Activated CD8-positive, alpha-beta T cell treated with anti-CD3 and anti-CD28 coated beads for 36 hours (primary cell): ENCODE data around the gene MACROD2. TPM values are rescaled to one million over a fixed set of nuclear protein-coding genes. Genes with fewer than 3 reads are reported as not detected.

Experiments
- ATAC-seq: fragments of 200-7000 bp; cut with Tn5 transposase; one replicate; pipeline ENCODE4 v1.10.0; 2021; ENCODE audit warnings: mild to moderate bottlenecking, moderate library complexity
- CTCF ChIA-PET: fragments of 350-600 bp; sonication (Branson Sonifier 250); formaldehyde crosslinking; loops from one replicate; lab custom pipeline; 2021; ENCODE audit warnings: antibody characterized with exemption; lab: Charles Lee
- POLR2A ChIA-PET: fragments of 350-600 bp; sonication (Branson Sonifier 250); formaldehyde crosslinking; loops from one replicate; lab custom pipeline; 2021; ENCODE audit warnings: antibody characterized with exemption; lab: Charles Lee
- DNase-seq: peaks from one replicate; pipeline ENCODE4 v3.0.0-alpha.2; 2020
- H3K27ac Mint-ChIP-seq: one replicate; pipeline ENCODE4 v1.8.0; 2021; ENCODE audit warnings: mild to moderate bottlenecking, mixed read lengths
- H3K27me3 Mint-ChIP-seq: one replicate; pipeline ENCODE4 v1.8.0; 2021; ENCODE audit warnings: mixed read lengths
- H3K36me3 Mint-ChIP-seq: one replicate; pipeline ENCODE4 v1.8.0; 2021; ENCODE audit warnings: low read depth, mixed read lengths
- H3K4me1 Mint-ChIP-seq: one replicate; pipeline ENCODE4 v1.8.0; 2021; ENCODE audit warnings: low read depth, mixed read lengths
- H3K4me3 Mint-ChIP-seq: one replicate; pipeline ENCODE4 v1.8.0; 2021; ENCODE audit warnings: mild to moderate bottlenecking, moderate library complexity, mixed read lengths
- H3K9me3 Mint-ChIP-seq: one replicate; pipeline ENCODE4 v1.8.0; 2021; ENCODE audit warnings: mixed read lengths
- intact Hi-C: fragments of 100-400 bp; cut with micrococcal nuclease; formaldehyde crosslinking; loops from one replicate; pipeline ENCODE4 v1.10.0; 2022
- total RNA-seq, 2 experiments: library from RNA; stranded (reverse); gene quantifications; one replicate each; pipeline ENCODE4 v1.2.3, GENCODE V29; 2021
- TF ChIP-seq, protein P1 (sequence below): fragments of 200-600 bp; IDR thresholded peaks from one replicate; pipeline ENCODE4 v1.8.0; 2022; ENCODE audit warnings: antibody characterized with exemption, mild to moderate bottlenecking

MACROD2 gene
- total RNA-seq, 2 experiments from 2014 or later: not detected

- H3K4me3 Mint-ChIP-seq: no peak overlapping the region
- ChIA-PET POLR2A (no interaction called here), CTCF (interaction anchor here (0.7 kb wide), 1 partner anchor 342 kb away, joined by 3 read pairs; no protein-coding TSS in a partner anchor)
- TF ChIP-seq, protein P1, sequence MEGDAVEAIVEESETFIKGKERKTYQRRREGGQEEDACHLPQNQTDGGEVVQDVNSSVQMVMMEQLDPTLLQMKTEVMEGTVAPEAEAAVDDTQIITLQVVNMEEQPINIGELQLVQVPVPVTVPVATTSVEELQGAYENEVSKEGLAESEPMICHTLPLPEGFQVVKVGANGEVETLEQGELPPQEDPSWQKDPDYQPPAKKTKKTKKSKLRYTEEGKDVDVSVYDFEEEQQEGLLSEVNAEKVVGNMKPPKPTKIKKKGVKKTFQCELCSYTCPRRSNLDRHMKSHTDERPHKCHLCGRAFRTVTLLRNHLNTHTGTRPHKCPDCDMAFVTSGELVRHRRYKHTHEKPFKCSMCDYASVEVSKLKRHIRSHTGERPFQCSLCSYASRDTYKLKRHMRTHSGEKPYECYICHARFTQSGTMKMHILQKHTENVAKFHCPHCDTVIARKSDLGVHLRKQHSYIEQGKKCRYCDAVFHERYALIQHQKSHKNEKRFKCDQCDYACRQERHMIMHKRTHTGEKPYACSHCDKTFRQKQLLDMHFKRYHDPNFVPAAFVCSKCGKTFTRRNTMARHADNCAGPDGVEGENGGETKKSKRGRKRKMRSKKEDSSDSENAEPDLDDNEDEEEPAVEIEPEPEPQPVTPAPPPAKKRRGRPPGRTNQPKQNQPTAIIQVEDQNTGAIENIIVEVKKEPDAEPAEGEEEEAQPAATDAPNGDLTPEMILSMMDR: no peak
- no peak overlapping the region for H3K27ac Mint-ChIP-seq
- no peak for DNase-seq
- intact Hi-C loops: no loop called here
- no peaks in the 10 kb centered on the region for H3K4me1 Mint-ChIP-seq
- ATAC-seq: no peak
- H3K9me3 Mint-ChIP-seq: no peaks in the 10 kb centered on the region
- H3K27me3 Mint-ChIP-seq: no peaks in the 10 kb centered on the region
- no peaks in the 10 kb centered on the region for H3K36me3 Mint-ChIP-seq
Observed at GRCh38 chr20:15248618-15249395, 1253.5 kb downstream of the MACROD2 start.

DNA sequence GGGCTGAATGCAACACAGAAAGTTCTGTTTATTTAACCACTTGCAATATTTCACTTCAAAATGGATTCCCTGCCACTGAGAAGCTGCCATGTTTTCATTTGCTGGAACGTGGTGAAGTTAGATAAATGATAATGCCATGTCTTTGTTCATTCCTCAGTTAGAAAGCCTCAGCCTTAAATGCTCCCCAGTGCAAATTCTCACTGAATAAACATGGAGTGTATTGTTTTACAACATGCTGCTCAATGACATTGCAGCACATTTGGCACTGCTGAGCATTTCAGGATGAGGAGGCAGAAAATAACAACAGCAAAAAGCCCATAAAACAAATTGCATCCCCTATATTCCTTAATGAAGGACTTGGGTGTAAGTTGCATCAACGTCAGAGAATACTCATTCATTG is 1255.9 kb downstream of the MACROD2 start:
- DNase-seq: no peak
- Mint-ChIP-seq H3K27ac (no peak overlapping the region), H3K4me1 (no peaks in the 10 kb centered on the region), H3K4me3 (no peak overlapping the region), H3K36me3 (no peaks in the 10 kb centered on the region), H3K27me3 (no peaks in the 10 kb centered on the region), H3K9me3 (no peaks in the 10 kb centered on the region)
- ChIA-PET POLR2A (interaction anchor here (0.6 kb wide), 1 partner anchor 9 kb away, joined by 4 read pairs; no protein-coding TSS in a partner anchor), CTCF (no interaction called here)
- TF ChIP-seq, protein P1: no peak
- intact Hi-C loops: no loop called here
- no peak for ATAC-seq

DNA sequence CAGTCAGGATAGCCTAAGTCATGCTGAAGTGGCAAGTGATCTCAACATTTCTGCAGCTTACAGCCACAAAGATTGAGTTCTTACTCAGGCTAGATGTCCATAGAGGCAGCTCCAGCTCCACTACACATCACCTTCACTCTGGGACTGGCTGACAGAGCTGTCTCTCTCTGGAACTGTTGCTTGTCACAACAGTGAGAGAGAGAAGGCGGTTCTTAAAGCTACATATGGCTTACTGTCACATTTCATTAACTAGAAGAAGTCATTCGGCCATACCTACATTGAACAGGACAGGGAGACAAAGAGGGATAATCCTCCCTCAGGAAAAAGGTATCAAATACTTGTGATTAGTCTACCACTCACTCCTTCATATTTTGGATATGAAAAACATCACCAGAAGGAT is 1257.0 kb downstream of the MACROD2 start:
- Mint-ChIP-seq H3K4me1 (no peaks in the 10 kb centered on the region), H3K27ac (no peak overlapping the region), H3K4me3 (no peak overlapping the region), H3K27me3 (no peaks in the 10 kb centered on the region), H3K9me3 (no peaks in the 10 kb centered on the region), H3K36me3 (no peaks in the 10 kb centered on the region)
- ChIA-PET POLR2A (no interaction called here), CTCF (no interaction called here)
- intact Hi-C loops: no loop called here
- DNase-seq (no peak), ATAC-seq (no peak)
- TF ChIP-seq, protein P1: no peak

DNA sequence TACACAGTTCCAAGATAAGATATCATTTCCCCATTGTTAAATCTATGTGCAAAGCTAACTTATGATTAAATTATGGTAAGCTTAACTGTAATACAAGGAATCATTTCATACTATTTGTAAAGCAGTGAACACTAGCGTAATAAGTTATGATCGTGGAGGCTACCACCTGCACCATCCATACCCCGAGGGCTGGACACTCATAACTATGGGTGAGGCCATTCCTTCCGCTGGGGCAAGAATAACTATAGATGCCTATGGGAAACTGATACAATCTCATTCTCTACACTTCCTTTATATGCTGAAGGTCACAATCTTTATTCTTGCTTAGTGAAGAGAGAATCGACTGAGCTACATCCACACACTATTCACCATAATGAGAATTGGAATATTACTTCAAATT is 1258.1 kb downstream of the MACROD2 start:
- ChIA-PET POLR2A (no interaction called here), CTCF (no interaction called here)
- Mint-ChIP-seq H3K4me1 (no peaks in the 10 kb centered on the region), H3K36me3 (no peaks in the 10 kb centered on the region), H3K27me3 (no peaks in the 10 kb centered on the region), H3K27ac (no peak overlapping the region), H3K4me3 (no peak overlapping the region), H3K9me3 (no peaks in the 10 kb centered on the region)
- no peak for ATAC-seq
- intact Hi-C loops: no loop called here
- TF ChIP-seq, protein P1: no peak
- no peak for DNase-seq
